H9 (cell line): ENCODE results near the gene KCTD19. TPM values are rescaled to one million over a fixed set of nuclear protein-coding genes. Genes with fewer than 3 reads are reported as not detected.

Experiments used
- DNase-seq: peaks from one replicate; pipeline ENCODE4 v3.0.0-alpha.2; 2017
- H2AFZ ChIP-seq: one replicate; pipeline ENCODE4 v1.6.1; 2013; ENCODE audit warnings: mild to moderate bottlenecking, low read length, control low read depth, moderate library complexity
- H2AK5ac ChIP-seq: 2 replicates; pipeline ENCODE4 v1.6.1; 2013; ENCODE audit warnings: low read length, control low read depth, mixed read lengths; ENCODE audit not compliant: insufficient read length
- H2BK120ac ChIP-seq: one replicate; pipeline ENCODE4 v1.6.1; 2013; ENCODE audit warnings: low read depth, mild to moderate bottlenecking, low read length, control low read depth, inconsistent platforms; ENCODE audit not compliant: poor library complexity, severe bottlenecking
- H2BK12ac ChIP-seq: 2 replicates; pipeline ENCODE4 v1.6.1; 2013; ENCODE audit warnings: low read length, control low read depth, mixed read lengths, low read depth; ENCODE audit not compliant: insufficient read length
- H2BK15ac ChIP-seq: 2 replicates; pipeline ENCODE4 v1.6.1; 2013; ENCODE audit warnings: low read depth, low read length, control low read depth
- H2BK20ac ChIP-seq: one replicate; pipeline ENCODE4 v1.6.1; 2013; ENCODE audit warnings: low read depth, mild to moderate bottlenecking, low read length, control low read depth, inconsistent platforms; ENCODE audit not compliant: poor library complexity, severe bottlenecking
- H2BK5ac ChIP-seq: 2 replicates; pipeline ENCODE4 v1.6.1; 2013; ENCODE audit warnings: low read length, control low read depth, mixed read lengths; ENCODE audit not compliant: insufficient read length
- H3K14ac ChIP-seq: 2 replicates; pipeline ENCODE4 v1.6.1; 2013; ENCODE audit warnings: low read length, control low read depth; ENCODE audit not compliant: insufficient read depth
- H3K18ac ChIP-seq: 2 replicates; pipeline ENCODE4 v1.6.1; 2013; ENCODE audit warnings: low read depth, mild to moderate bottlenecking, mixed read lengths, low read length, control low read depth; ENCODE audit not compliant: insufficient read length
- H3K23ac ChIP-seq: 2 replicates; pipeline ENCODE4 v1.6.1; 2013; ENCODE audit warnings: low read length, control low read depth, mixed read lengths, low read depth; ENCODE audit not compliant: insufficient read length
- H3K23me2 ChIP-seq: 2 replicates; pipeline ENCODE4 v1.6.1; 2013; ENCODE audit warnings: low read depth, mild to moderate bottlenecking, mixed read lengths, low read length, control low read depth; ENCODE audit not compliant: insufficient read length, poor library complexity, severe bottlenecking
- H3K27ac ChIP-seq: 2 replicates; pipeline ENCODE4 v1.5.1; 2013; ENCODE audit warnings: low read length, control low read depth, mixed read lengths, low read depth; ENCODE audit not compliant: insufficient read length
- H3K27me3 ChIP-seq: 2 replicates; pipeline ENCODE4 v1.6.1; 2013; ENCODE audit warnings: low read length, control low read depth, inconsistent platforms; ENCODE audit not compliant: insufficient read depth
- H3K4ac ChIP-seq: 2 replicates; pipeline ENCODE4 v1.6.1; 2013; ENCODE audit warnings: low read depth, mild to moderate bottlenecking, control low read depth, inconsistent platforms, low read length, moderate library complexity
- H3K4me1 ChIP-seq: 2 replicates; pipeline ENCODE4 v1.6.1; 2013; ENCODE audit warnings: low read length, control low read depth, inconsistent platforms; ENCODE audit not compliant: insufficient read depth
- H3K4me2 ChIP-seq: 2 replicates; pipeline ENCODE4 v1.6.1; 2013; ENCODE audit warnings: low read length, control low read depth, mixed read lengths; ENCODE audit not compliant: insufficient read length, insufficient read depth
- H3K56ac ChIP-seq: 2 replicates; pipeline ENCODE4 v1.6.1; 2013; ENCODE audit warnings: low read depth, mild to moderate bottlenecking, mixed read lengths, low read length, control low read depth; ENCODE audit not compliant: insufficient read length
- H3K79me1 ChIP-seq: 2 replicates; pipeline ENCODE4 v1.6.1; 2013; ENCODE audit warnings: low read depth, mild to moderate bottlenecking, moderate library complexity, low read length, control low read depth, inconsistent platforms; ENCODE audit not compliant: insufficient read depth, poor library complexity, severe bottlenecking
- H3K79me2 ChIP-seq: 2 replicates; pipeline ENCODE4 v1.6.1; 2013; ENCODE audit warnings: low read length, control low read depth, inconsistent platforms; ENCODE audit not compliant: insufficient read depth
- H3K9ac ChIP-seq: 2 replicates; pipeline ENCODE4 v1.6.1; 2013; ENCODE audit warnings: low read length, control low read depth, mixed read lengths; ENCODE audit not compliant: insufficient read length; ENCODE audit errors: extremely low read depth
- H3K9me3 ChIP-seq: one replicate; pipeline ENCODE4 v1.6.1; 2013; ENCODE audit warnings: low read depth, low read length, inconsistent platforms; ENCODE audit not compliant: control insufficient read depth
- H3T11ph ChIP-seq: one replicate; pipeline ENCODE4 v1.6.1; 2013; ENCODE audit warnings: mild to moderate bottlenecking, low read length, control low read depth, inconsistent platforms
- H4K20me1 ChIP-seq: one replicate; pipeline ENCODE4 v1.6.1; 2013; ENCODE audit not compliant: control insufficient read depth, insufficient read length, insufficient read depth
- H4K5ac ChIP-seq: 2 replicates; pipeline ENCODE4 v1.6.1; 2013; ENCODE audit warnings: low read depth, mild to moderate bottlenecking, mixed read lengths, low read length, control low read depth; ENCODE audit not compliant: insufficient read length
- H4K8ac ChIP-seq: replicated peaks from 2 replicates; pipeline ENCODE4 v1.6.1; 2013; ENCODE audit warnings: low read length, control low read depth, mixed read lengths, low read depth; ENCODE audit not compliant: insufficient read length
- H4K91ac ChIP-seq: 2 replicates; pipeline ENCODE4 v1.6.1; 2013; ENCODE audit warnings: low read depth, mild to moderate bottlenecking, moderate library complexity, mixed read lengths, low read length, control low read depth; ENCODE audit not compliant: insufficient read length
- H3K27ac Mint-ChIP-seq, 3 experiments: 2 replicates in 2 of 3; 3 replicates in 1 of 3; pipeline ENCODE4 v1.8.0; 2020 to 2021; ENCODE audit warnings: mixed read lengths in 3 of 3, mild to moderate bottlenecking in 1 of 3, moderate library complexity in 1 of 3
- H3K27me3 Mint-ChIP-seq: 2 replicates; pipeline ENCODE4 v1.8.0; 2021; ENCODE audit warnings: low read depth, mild to moderate bottlenecking, moderate library complexity, mixed read lengths
- H3K36me3 Mint-ChIP-seq, 3 experiments: 2 replicates in 2 of 3; 3 replicates in 1 of 3; pipeline ENCODE4 v1.8.0; 2020 to 2021; ENCODE audit warnings: low read depth in 3 of 3, mixed read lengths in 3 of 3; ENCODE audit not compliant: insufficient read depth in 1 of 3
- H3K4me1 Mint-ChIP-seq, 2 experiments: 2 replicates each; pipeline ENCODE4 v1.8.0; 2020; ENCODE audit warnings: mixed read lengths in 2 of 2
- H3K4me3 Mint-ChIP-seq, 2 experiments: 2 replicates in 1 of 2; 3 replicates in 1 of 2; pipeline ENCODE4 v1.8.0; 2020 to 2021; ENCODE audit warnings: mild to moderate bottlenecking in 2 of 2, mixed read lengths in 2 of 2, moderate library complexity in 1 of 2
- H3K9me3 Mint-ChIP-seq, 2 experiments: 2 replicates in 1 of 2; 3 replicates in 1 of 2; pipeline ENCODE4 v1.8.0; 2020; ENCODE audit warnings: mild to moderate bottlenecking in 2 of 2, mixed read lengths in 2 of 2, moderate library complexity in 1 of 2
- CTCF ChIP-seq: fragments of 200-600 bp; sonication (generic); conservative IDR thresholded peaks from 3 replicates; pipeline ENCODE4 v1.8.0; 2021; ENCODE audit warnings: antibody characterized with exemption, mild to moderate bottlenecking
- WGBS: extraction: QIAGEN DNeasy Blood & Tissue Kit; methylation state at CpG from one replicate; pipeline ENCODE4 v1.1.7; 2013; ENCODE audit warnings: missing lambda C conversion rate, low lambda C conversion rate, mixed read lengths; ENCODE audit not compliant: insufficient read length; ENCODE audit errors: extremely low coverage; 5-methylcytosine and 5-hydroxymethylcytosine counted together
- total RNA-seq: library from RNA; stranded (reverse); gene quantifications from 2 replicates; pipeline ENCODE4 v1.2.1, GENCODE V29; 2021

The KCTD19 gene
- total RNA-seq, 1 experiment from 2014 or later, result 0.13 TPM

GRCh38 chr16:67264277-67264676 lies 62.3 kb downstream of the KCTD19 start:
- Histone ChIP-seq H3K23me2 (no peaks in the 10 kb centered on the region), H2BK12ac (no peak overlapping the region), H3K9me3 (no peaks in the 10 kb centered on the region), H3K27ac (no peak overlapping the region), H2BK5ac (no peak overlapping the region), H3K79me2 (no peaks in the 10 kb centered on the region), H3K79me1 (no peaks in the 10 kb centered on the region), H3K4me1 (no peaks in the 10 kb centered on the region), H3K56ac (no peak overlapping the region), H3K4ac (no peak overlapping the region), H4K5ac (no peak overlapping the region), H3K14ac (no peak overlapping the region), H4K8ac (no peak overlapping the region), H2BK15ac (no peak overlapping the region), H2BK120ac (no peak overlapping the region), H4K91ac (no peak overlapping the region), H3T11ph (no peak overlapping the region), H2AFZ (no peak overlapping the region), H3K27me3 (no peaks in the 10 kb centered on the region; the same call in 1 of the 2 replicates), H3K4me2 (no peak overlapping the region), H4K20me1 (no peaks in the 10 kb centered on the region), H3K9ac (no peak overlapping the region), H2AK5ac (no peak overlapping the region), H3K23ac (no peak overlapping the region), H2BK20ac (no peak overlapping the region), H3K18ac (no peak overlapping the region)
- peak; percentile 42 for DNase-seq
- no peaks in the 10 kb centered on the region for H3K4me1 Mint-ChIP-seq
- no peaks in the 10 kb centered on the region; a peak in 2 of 7 replicates for H3K36me3 Mint-ChIP-seq
- no peaks in the 10 kb centered on the region for H3K9me3 Mint-ChIP-seq
- no CpG with 5 or more reads among the region's 9 CpGs for WGBS
- no peak overlapping the region for H3K4me3 Mint-ChIP-seq
- H3K27ac Mint-ChIP-seq, result no peak overlapping the region
- TF ChIP-seq CTCF, result peak; percentile 52
- peaks cover 24% of the 10 kb centered on the region for H3K27me3 Mint-ChIP-seq
